KMS-11 (cell line): ENCODE measurements around the gene ARHGEF26.

Experiments used
- H2AFZ ChIP-seq: fragments of 200-600 bp; sonication (generic); 2 replicates; pipeline ENCODE4 v1.6.1; 2016; ENCODE audit warnings: antibody characterized with exemption, mixed run types, low read depth
- H3K27ac ChIP-seq: fragments of 200-600 bp; sonication (generic); 2 replicates; pipeline ENCODE4 v1.6.1; 2016; ENCODE audit warnings: mild to moderate bottlenecking, mixed run types
- H3K27me3 ChIP-seq: fragments of 200-600 bp; sonication (generic); 2 replicates; pipeline ENCODE4 v1.6.1; 2017; ENCODE audit warnings: mild to moderate bottlenecking, low read depth, mixed run types, moderate library complexity; ENCODE audit not compliant: insufficient read depth
- H3K36me3 ChIP-seq: fragments of 200-600 bp; sonication (generic); 2 replicates; pipeline ENCODE4 v1.6.1; 2017; ENCODE audit warnings: mild to moderate bottlenecking, mixed run types; ENCODE audit not compliant: insufficient read depth
- H3K4me1 ChIP-seq: fragments of 200-600 bp; sonication (generic); 2 replicates; pipeline ENCODE4 v1.6.1; 2016; ENCODE audit warnings: mild to moderate bottlenecking, low read depth, mixed run types; ENCODE audit not compliant: poor library complexity, severe bottlenecking
- H3K4me2 ChIP-seq: fragments of 200-600 bp; sonication (generic); 2 replicates; pipeline ENCODE4 v1.7.0; 2016; ENCODE audit warnings: mild to moderate bottlenecking, mixed run types
- H3K4me3 ChIP-seq: fragments of 200-600 bp; sonication (generic); IDR thresholded peaks from 2 replicates; pipeline ENCODE4 v1.6.1; 2017; ENCODE audit warnings: low read depth, low read length, mixed read lengths; ENCODE audit not compliant: insufficient read depth
- H3K79me2 ChIP-seq: fragments of 200-600 bp; sonication (generic); 2 replicates; pipeline ENCODE4 v1.6.1; 2016; ENCODE audit warnings: low read depth, mixed run types; ENCODE audit not compliant: insufficient read depth
- H3K9ac ChIP-seq: fragments of 200-600 bp; sonication (generic); 2 replicates; pipeline ENCODE4 v1.6.1; 2016; ENCODE audit warnings: mild to moderate bottlenecking, mixed run types
- H4K20me1 ChIP-seq: fragments of 200-600 bp; sonication (generic); 2 replicates; pipeline ENCODE4 v1.6.1; 2016; ENCODE audit warnings: mild to moderate bottlenecking, mixed run types; ENCODE audit not compliant: insufficient read depth
- TF ChIP-seq, protein P1 (sequence below): fragments of 200-600 bp; sonication (generic); conservative IDR thresholded peaks from 2 replicates; pipeline ENCODE4 v1.6.1; 2017; ENCODE audit warnings: low read depth, mild to moderate bottlenecking, antibody characterized with exemption, low read length, moderate library complexity, mixed read lengths

The ARHGEF26 gene

DNA sequence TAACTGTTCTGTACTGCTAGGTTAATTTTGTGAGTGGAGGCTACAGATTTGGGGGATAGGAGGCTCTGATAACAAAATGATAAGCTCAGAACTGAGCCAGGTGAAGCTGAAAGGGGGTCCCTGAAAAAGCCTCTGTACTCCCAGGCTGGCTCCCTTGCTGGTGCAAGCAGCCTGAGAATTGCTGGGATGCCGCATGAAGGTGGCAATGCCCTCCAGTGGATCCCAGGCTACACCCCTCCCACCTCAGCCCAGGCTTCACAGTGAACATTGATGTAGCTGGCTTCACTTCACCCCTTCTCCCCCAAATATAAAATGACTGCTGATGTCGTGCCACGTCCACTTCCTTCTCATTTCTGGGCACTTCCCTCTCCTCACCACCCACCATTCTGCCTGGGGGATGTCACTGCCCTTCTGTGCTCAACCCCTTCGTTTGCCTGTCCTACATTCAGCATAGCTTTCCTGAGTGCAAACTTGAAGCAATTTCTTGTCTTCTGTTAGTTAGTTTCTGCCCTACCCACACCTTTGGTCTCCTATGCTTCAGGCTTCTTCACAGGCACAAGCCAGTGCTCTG, 9.7 kb upstream of the ARHGEF26 start:
- no peak overlapping the region for H3K4me3 ChIP-seq
- no peaks in the 10 kb centered on the region for H3K79me2 ChIP-seq
- H4K20me1 ChIP-seq = no peaks in the 10 kb centered on the region
- H3K27me3 ChIP-seq = no peaks in the 10 kb centered on the region
- no peak overlapping the region for H3K9ac ChIP-seq
- H2AFZ ChIP-seq = no peak overlapping the region
- no peak overlapping the region for H3K27ac ChIP-seq
- no peaks in the 10 kb centered on the region for H3K36me3 ChIP-seq
- H3K4me2 ChIP-seq = no peak overlapping the region
- TF ChIP-seq, protein P1, sequence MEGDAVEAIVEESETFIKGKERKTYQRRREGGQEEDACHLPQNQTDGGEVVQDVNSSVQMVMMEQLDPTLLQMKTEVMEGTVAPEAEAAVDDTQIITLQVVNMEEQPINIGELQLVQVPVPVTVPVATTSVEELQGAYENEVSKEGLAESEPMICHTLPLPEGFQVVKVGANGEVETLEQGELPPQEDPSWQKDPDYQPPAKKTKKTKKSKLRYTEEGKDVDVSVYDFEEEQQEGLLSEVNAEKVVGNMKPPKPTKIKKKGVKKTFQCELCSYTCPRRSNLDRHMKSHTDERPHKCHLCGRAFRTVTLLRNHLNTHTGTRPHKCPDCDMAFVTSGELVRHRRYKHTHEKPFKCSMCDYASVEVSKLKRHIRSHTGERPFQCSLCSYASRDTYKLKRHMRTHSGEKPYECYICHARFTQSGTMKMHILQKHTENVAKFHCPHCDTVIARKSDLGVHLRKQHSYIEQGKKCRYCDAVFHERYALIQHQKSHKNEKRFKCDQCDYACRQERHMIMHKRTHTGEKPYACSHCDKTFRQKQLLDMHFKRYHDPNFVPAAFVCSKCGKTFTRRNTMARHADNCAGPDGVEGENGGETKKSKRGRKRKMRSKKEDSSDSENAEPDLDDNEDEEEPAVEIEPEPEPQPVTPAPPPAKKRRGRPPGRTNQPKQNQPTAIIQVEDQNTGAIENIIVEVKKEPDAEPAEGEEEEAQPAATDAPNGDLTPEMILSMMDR = no peak
- H3K4me1 ChIP-seq = no peaks in the 10 kb centered on the region

DNA sequence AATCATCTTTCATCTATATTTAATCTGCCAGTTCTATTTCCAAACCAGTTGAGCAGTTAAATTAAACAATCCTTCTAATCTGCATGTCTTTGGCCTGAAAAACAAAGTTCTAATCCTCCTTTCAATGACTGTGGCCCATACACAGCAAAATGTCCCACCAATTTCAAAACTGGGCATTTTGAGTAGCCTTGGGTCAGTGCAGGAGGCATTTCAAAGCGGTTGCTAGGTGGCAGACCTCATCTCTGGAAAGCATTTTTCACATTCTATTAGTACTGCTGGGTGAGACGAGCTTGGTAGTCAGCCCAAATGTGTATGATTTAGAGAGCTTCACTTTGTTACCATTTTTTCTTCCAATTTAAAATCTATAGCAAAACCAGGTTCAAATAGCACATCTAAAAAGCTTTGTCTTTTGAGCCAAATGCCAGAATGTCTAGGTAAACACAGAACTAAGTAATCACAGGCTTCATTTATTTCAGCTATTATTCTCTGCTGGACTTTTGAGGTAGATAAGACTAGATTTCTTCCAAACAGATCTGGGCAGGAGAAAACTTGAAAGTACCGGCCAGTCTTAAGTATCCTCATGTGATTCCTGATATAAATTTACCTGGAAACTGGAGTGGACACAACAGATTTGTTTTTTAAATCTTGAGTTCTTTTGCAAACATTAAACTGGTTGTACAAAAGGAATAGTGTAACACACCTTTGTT, 8.9 kb upstream of the ARHGEF26 start:
- Histone ChIP-seq H3K27me3 (no peaks in the 10 kb centered on the region), H3K4me3 (no peak overlapping the region), H3K79me2 (no peaks in the 10 kb centered on the region), H4K20me1 (no peaks in the 10 kb centered on the region), H3K4me2 (no peak overlapping the region), H3K9ac (no peak overlapping the region), H3K36me3 (no peaks in the 10 kb centered on the region), H3K27ac (no peak overlapping the region), H3K4me1 (no peaks in the 10 kb centered on the region), H2AFZ (no peak overlapping the region)
- TF ChIP-seq, protein P1 = no peak

DNA sequence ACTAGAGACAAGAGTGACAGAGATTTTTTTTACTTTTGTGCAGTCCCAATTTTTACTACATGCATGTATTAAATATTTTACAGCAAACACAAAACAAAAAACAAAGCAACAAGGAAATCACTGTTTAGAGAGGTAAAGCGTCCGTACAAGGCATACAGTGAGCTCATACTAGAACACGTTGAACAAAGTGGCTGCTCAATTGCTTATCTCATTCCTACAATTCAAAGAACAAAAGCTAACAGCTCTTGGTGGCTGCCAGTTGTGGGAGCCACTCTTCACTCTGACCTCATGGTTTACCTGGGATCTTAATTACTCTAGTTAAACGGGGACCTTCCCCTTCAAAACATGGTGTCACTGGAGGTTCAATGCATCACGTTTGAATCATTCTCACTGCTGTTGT, 7.6 kb upstream of the ARHGEF26 start:
- Histone ChIP-seq H3K27ac (no peak overlapping the region), H3K27me3 (no peaks in the 10 kb centered on the region), H3K79me2 (no peaks in the 10 kb centered on the region), H3K9ac (no peak overlapping the region), H4K20me1 (no peaks in the 10 kb centered on the region), H3K4me1 (no peaks in the 10 kb centered on the region), H3K36me3 (no peaks in the 10 kb centered on the region), H3K4me3 (no peak overlapping the region), H2AFZ (no peak overlapping the region), H3K4me2 (no peak overlapping the region)
- TF ChIP-seq, protein P1 = no peak

DNA sequence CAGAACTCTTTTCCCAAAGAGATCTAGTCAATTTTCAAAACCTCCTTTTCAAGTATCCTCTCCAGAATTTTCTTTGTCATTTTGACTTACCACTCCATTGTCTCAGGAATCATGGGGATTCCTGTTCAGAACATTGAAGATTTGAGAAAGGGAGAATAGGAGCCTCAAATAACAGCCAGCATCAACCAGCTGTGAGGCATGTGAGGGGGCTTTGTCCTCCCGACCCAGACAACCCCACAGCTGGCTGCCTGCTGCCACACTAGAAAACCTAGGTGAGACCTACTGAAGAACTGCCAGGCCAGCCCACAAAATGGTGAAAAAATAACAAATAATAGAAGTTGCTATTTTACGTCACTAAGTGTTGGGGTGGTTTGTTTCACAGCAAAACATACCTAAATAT, 5.9 kb upstream of the ARHGEF26 start:
- no peak overlapping the region for H3K4me3 ChIP-seq
- H3K4me1 ChIP-seq = peaks cover 4% of the 10 kb centered on the region
- no peaks in the 10 kb centered on the region for H3K36me3 ChIP-seq
- no peaks in the 10 kb centered on the region for H3K79me2 ChIP-seq
- no peaks in the 10 kb centered on the region for H3K27me3 ChIP-seq
- H3K4me2 ChIP-seq = no peak overlapping the region
- no peaks in the 10 kb centered on the region for H4K20me1 ChIP-seq
- no peak overlapping the region for H3K27ac ChIP-seq
- TF ChIP-seq, protein P1 = no peak
- no peak overlapping the region for H2AFZ ChIP-seq
- H3K9ac ChIP-seq = no peak overlapping the region
